ENCODE data around the gene IL34. TPM values are rescaled to one million over a fixed set of nuclear protein-coding genes. Genes with fewer than 3 reads are reported as not detected.

The IL34 gene
- total and polyA plus RNA-seq, 2 of the 13 experiments (the other 11 are each of a cell fraction or from before 2014, with no cell fraction given): 1.2 to 1.3 TPM

GRCh38 chr16:70681382-70682238 is 35.3 kb downstream of the IL34 start (continued):
- TF ChIP-seq HNF1B (CRISPR knock-in tag; IDR thresholded peaks at IDR 0.05) (peak; percentile 78), IRF9 (CRISPR knock-in tag; IDR thresholded peaks at IDR 0.05; ENCODE audit: borderline replicate concordance) (no peak), FOXP1 (IDR thresholded peaks at IDR 0.05) (no peak), FOXP1 (CRISPR knock-in tag; IDR thresholded peaks at IDR 0.05) (no peak), ZNF460 (CRISPR knock-in tag; IDR thresholded peaks at IDR 0.05; ENCODE audit: borderline replicate concordance) (no peak), ZNF788 (CRISPR knock-in tag; IDR thresholded peaks at IDR 0.05; ENCODE audit: borderline replicate concordance) (peak; percentile 14; the same call in 1 of the 2 replicates), SNAI1 (CRISPR knock-in tag; IDR thresholded peaks at IDR 0.05; ENCODE audit: borderline replicate concordance) (peak; percentile 68; the same call in 1 of the 2 replicates), ZBED4 (CRISPR knock-in tag; IDR thresholded peaks at IDR 0.05; ENCODE audit: borderline replicate concordance) (peak; percentile 20; the same call in 1 of the 2 replicates), PRDM10 (CRISPR knock-in tag; IDR thresholded peaks at IDR 0.05; ENCODE audit: low read depth) (peak; percentile 85), ZNF597 (CRISPR knock-in tag; IDR thresholded peaks at IDR 0.05) (no peak), ZNF790 (CRISPR knock-in tag; IDR thresholded peaks at IDR 0.05; ENCODE audit: borderline replicate concordance) (peak; percentile 7; the same call in 1 of the 2 replicates), POGZ (CRISPR knock-in tag; IDR thresholded peaks at IDR 0.05) (no peak), ATM (IDR thresholded peaks at IDR 0.05; ENCODE audit: borderline replicate concordance) (no peak), ZBTB33 (CRISPR knock-in tag; IDR thresholded peaks at IDR 0.05) (peak; percentile 40; the same call in 1 of the 2 replicates)
